K562 (cell line): Measurements from ENCODE around the gene CFAP69. TPM values are rescaled to one million over a fixed set of nuclear protein-coding genes. Genes with fewer than 3 reads are reported as not detected.

Experiments
- BCLAF1 ChIP-seq, 2 experiments: fragments of 450-650 bp in 1 of 2; IDR thresholded peaks; 2 replicates each; pipeline ENCODE4 v1.6.1; 2011 to 2017; ENCODE audit warnings: low read depth in 2 of 2, antibody characterized with exemption in 1 of 2, borderline replicate concordance in 1 of 2, low read length in 1 of 2, mild to moderate bottlenecking in 1 of 2, mixed read lengths in 1 of 2; ENCODE audit not compliant: control insufficient read depth in 1 of 2
- DIDO1 ChIP-seq: fragments of 450-650 bp; IDR thresholded peaks from 2 replicates; pipeline ENCODE4 v1.6.1; 2016; ENCODE audit warnings: low read depth, missing biosample characterization, missing genetic modification characterization
- PYGO2 ChIP-seq: fragments of 450-650 bp; IDR thresholded peaks from 2 replicates; pipeline ENCODE4 v1.6.1; 2016; ENCODE audit warnings: mild to moderate bottlenecking, missing genetic modification characterization, moderate library complexity, missing compliant biosample characterization
- RBM14 ChIP-seq: fragments of 200-400 bp; formaldehyde crosslinking; IDR thresholded peaks from 2 replicates; pipeline ENCODE4 v1.6.1; 2018; ENCODE audit warnings: low read depth, mild to moderate bottlenecking, low read length, moderate library complexity, borderline replicate concordance; ENCODE audit not compliant: insufficient read depth
- RERE ChIP-seq: sonication (generic); formaldehyde crosslinking; IDR thresholded peaks from 2 replicates; pipeline ENCODE4 v1.8.0; 2023; ENCODE audit warnings: missing genetic modification reagents, mild to moderate bottlenecking, borderline replicate concordance
- ZNF41 ChIP-seq: fragments of 250-450 bp; sonication (Bioruptor Pico); conservative IDR thresholded peaks from 2 replicates; pipeline ENCODE4 v1.4.0; 2020; ENCODE audit warnings: mild to moderate bottlenecking
- ZNF76 ChIP-seq: fragments of 250-450 bp; sonication (Bioruptor Pico); IDR thresholded peaks from 2 replicates; pipeline ENCODE4 v1.4.0; 2020; ENCODE audit warnings: mild to moderate bottlenecking, moderate library complexity, borderline replicate concordance
- ZNF764 ChIP-seq: fragments of 250-450 bp; sonication (Bioruptor Pico); IDR thresholded peaks from 2 replicates; pipeline ENCODE4 v1.4.0; 2020; ENCODE audit warnings: low read depth, mild to moderate bottlenecking, moderate library complexity
- polyA plus RNA-seq, 8 experiments: library from polyadenylated mRNA; depleted of rRNA in 4 of 8; stranded (reverse) in 5 of 8; unstranded in 3 of 8; fragments of >200 nt; fragmentation: Nextera tagmentation in 2 of 8; fragmentation: Illumina TruSeq in 1 of 8; extraction: Ambion mirVana in 2 of 8; extraction: Trizol in 1 of 8; gene quantifications; 2 replicates each; pipeline versions ENCODE4 v1.2.1 to v1.2.3, GENCODE V29; 2011 to 2014; ENCODE audit warnings: inconsistent platforms in 1 of 8, missing spikeins in 1 of 8
- total RNA-seq, 7 experiments: library from RNA; depleted of rRNA in 6 of 7; stranded (reverse); fragments of >200 nt in 6 of 7; fragmentation: Illumina TruSeq in 2 of 7; extraction: Trizol in 2 of 7; gene quantifications; 2 replicates each; pipeline versions ENCODE4 v1.2.1 to v1.2.3, GENCODE V29; 2011 to 2021; ENCODE audit warnings: low replicate concordance in 1 of 7
- TF ChIP-seq, protein P1 (sequence below): fragments of 250-450 bp; sonication (Bioruptor Pico); IDR thresholded peaks from 2 replicates; pipeline ENCODE4 v1.8.0; 2022; ENCODE audit warnings: inconsistent platforms
- TF ChIP-seq, protein P2 (sequence below), 2 experiments: IDR thresholded peaks in 1 of 2; conservative IDR thresholded peaks in 1 of 2; 2 replicates each; pipeline ENCODE4 v1.6.1; 2016; ENCODE audit warnings: low read depth in 2 of 2, mild to moderate bottlenecking in 1 of 2, missing compliant biosample characterization in 1 of 2, missing genetic modification characterization in 1 of 2, moderate library complexity in 1 of 2

CFAP69 gene
- total and polyA plus RNA-seq, 9 of the 15 experiments (the other 6 are each of a cell fraction or from before 2014, with no cell fraction given): 0.24 to 5.1 (median 1.7) TPM

GRCh38 chr7:90244909-90245851 lies at the start of gene CFAP69 (continued):
- TF ChIP-seq RERE (CRISPR knock-in tag) (no peak), RBM14 (no peak), PYGO2 (tag) (no peak), DIDO1 (tag) (peak; percentile 77), ZNF764 (CRISPR knock-in tag) (no peak), ZNF76 (CRISPR knock-in tag) (no peak), BCLAF1 (IDR thresholded peaks at IDR 0.05; ENCODE audit: borderline replicate concordance in 1 of 2, control insufficient read depth in 1 of 2, low read depth in 2 of 2, low read length in 1 of 2) (no peak), ZNF41 (CRISPR knock-in tag) (0 out of 2 replicates have a peak, but pooled peaks have one; percentile 19)
- TF ChIP-seq, protein P1, sequence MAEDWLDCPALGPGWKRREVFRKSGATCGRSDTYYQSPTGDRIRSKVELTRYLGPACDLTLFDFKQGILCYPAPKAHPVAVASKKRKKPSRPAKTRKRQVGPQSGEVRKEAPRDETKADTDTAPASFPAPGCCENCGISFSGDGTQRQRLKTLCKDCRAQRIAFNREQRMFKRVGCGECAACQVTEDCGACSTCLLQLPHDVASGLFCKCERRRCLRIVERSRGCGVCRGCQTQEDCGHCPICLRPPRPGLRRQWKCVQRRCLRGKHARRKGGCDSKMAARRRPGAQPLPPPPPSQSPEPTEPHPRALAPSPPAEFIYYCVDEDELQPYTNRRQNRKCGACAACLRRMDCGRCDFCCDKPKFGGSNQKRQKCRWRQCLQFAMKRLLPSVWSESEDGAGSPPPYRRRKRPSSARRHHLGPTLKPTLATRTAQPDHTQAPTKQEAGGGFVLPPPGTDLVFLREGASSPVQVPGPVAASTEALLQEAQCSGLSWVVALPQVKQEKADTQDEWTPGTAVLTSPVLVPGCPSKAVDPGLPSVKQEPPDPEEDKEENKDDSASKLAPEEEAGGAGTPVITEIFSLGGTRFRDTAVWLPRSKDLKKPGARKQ (CRISPR knock-in tag): no peak
- TF ChIP-seq, protein P2, sequence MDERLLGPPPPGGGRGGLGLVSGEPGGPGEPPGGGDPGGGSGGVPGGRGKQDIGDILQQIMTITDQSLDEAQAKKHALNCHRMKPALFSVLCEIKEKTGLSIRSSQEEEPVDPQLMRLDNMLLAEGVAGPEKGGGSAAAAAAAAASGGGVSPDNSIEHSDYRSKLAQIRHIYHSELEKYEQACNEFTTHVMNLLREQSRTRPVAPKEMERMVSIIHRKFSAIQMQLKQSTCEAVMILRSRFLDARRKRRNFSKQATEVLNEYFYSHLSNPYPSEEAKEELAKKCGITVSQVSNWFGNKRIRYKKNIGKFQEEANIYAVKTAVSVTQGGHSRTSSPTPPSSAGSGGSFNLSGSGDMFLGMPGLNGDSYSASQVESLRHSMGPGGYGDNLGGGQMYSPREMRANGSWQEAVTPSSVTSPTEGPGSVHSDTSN (CRISPR knock-in tag; IDR thresholded peaks at IDR 0.05; ENCODE audit: low read depth): no peak
- TF ChIP-seq, protein P2 (tag; conservative IDR thresholded peaks at IDR 0.05; ENCODE audit: low read depth): no peak
